ENCODE data around the gene LRRC4C. TPM values are rescaled to one million over a fixed set of nuclear protein-coding genes. Genes with fewer than 3 reads are reported as not detected.

Gene LRRC4C
- total and polyA plus RNA-seq, 2 experiments from 2014 or later: 0.35 to 1.1 TPM

DNA sequence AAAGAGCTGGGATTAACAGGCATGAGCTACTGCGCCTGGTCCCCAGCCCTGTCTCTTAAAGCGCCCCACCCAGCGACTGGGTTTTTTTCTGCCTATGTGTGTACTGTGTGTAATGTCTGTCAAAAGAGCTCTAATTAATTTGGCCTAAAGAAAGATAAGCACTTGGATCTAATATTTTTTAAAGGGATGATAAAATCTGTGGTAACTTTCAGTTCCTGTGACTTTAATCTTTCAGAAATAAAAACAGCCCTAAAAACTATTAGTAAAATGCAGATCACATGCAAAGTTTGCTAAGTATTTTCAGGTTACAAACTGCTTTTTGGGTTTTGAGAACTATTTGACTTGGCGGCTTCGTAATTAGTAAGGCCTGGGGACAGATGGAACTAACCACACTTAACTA is 1358.7 kb downstream of the LRRC4C start:
- Histone ChIP-seq H3F3A (replicated peaks; ENCODE audit: low read depth) (no peaks in the 10 kb centered on the region), H3K4me2 (no peak overlapping the region), H3K36me3 (ENCODE audit: insufficient read depth) (no peaks in the 10 kb centered on the region), H2AFZ (no peak overlapping the region; the same call in 1 of the 2 replicates), H3K79me2 (replicated peaks; ENCODE audit: insufficient read depth) (no peaks in the 10 kb centered on the region), H3K27ac (ENCODE audit: low read depth) (no peak overlapping the region), H3K27me3 (ENCODE audit: insufficient read depth) (no peaks in the 10 kb centered on the region), H3K4me1 (ENCODE audit: insufficient read depth) (peaks cover 6% of the 10 kb centered on the region; the same call in 1 of the 2 replicates), H3K9me2 (ENCODE audit: insufficient read depth) (no peaks in the 10 kb centered on the region; the same call in 1 of the 2 replicates), H4K20me1 (replicated peaks; ENCODE audit: insufficient read depth) (no peaks in the 10 kb centered on the region), H3K4me3 (no peak overlapping the region)
- H3K4me3 Mint-ChIP-seq: no peak overlapping the region
- DNase-seq (ENCODE audit: low spot score): no peak
- peaks cover 12% of the 10 kb centered on the region; the same call in 2 of the 3 replicates for H3K36me3 Mint-ChIP-seq (ENCODE audit: low read depth)
- H3K27ac Mint-ChIP-seq: no peak overlapping the region
- ATAC-seq: no peak
- TF ChIP-seq, protein P1, sequence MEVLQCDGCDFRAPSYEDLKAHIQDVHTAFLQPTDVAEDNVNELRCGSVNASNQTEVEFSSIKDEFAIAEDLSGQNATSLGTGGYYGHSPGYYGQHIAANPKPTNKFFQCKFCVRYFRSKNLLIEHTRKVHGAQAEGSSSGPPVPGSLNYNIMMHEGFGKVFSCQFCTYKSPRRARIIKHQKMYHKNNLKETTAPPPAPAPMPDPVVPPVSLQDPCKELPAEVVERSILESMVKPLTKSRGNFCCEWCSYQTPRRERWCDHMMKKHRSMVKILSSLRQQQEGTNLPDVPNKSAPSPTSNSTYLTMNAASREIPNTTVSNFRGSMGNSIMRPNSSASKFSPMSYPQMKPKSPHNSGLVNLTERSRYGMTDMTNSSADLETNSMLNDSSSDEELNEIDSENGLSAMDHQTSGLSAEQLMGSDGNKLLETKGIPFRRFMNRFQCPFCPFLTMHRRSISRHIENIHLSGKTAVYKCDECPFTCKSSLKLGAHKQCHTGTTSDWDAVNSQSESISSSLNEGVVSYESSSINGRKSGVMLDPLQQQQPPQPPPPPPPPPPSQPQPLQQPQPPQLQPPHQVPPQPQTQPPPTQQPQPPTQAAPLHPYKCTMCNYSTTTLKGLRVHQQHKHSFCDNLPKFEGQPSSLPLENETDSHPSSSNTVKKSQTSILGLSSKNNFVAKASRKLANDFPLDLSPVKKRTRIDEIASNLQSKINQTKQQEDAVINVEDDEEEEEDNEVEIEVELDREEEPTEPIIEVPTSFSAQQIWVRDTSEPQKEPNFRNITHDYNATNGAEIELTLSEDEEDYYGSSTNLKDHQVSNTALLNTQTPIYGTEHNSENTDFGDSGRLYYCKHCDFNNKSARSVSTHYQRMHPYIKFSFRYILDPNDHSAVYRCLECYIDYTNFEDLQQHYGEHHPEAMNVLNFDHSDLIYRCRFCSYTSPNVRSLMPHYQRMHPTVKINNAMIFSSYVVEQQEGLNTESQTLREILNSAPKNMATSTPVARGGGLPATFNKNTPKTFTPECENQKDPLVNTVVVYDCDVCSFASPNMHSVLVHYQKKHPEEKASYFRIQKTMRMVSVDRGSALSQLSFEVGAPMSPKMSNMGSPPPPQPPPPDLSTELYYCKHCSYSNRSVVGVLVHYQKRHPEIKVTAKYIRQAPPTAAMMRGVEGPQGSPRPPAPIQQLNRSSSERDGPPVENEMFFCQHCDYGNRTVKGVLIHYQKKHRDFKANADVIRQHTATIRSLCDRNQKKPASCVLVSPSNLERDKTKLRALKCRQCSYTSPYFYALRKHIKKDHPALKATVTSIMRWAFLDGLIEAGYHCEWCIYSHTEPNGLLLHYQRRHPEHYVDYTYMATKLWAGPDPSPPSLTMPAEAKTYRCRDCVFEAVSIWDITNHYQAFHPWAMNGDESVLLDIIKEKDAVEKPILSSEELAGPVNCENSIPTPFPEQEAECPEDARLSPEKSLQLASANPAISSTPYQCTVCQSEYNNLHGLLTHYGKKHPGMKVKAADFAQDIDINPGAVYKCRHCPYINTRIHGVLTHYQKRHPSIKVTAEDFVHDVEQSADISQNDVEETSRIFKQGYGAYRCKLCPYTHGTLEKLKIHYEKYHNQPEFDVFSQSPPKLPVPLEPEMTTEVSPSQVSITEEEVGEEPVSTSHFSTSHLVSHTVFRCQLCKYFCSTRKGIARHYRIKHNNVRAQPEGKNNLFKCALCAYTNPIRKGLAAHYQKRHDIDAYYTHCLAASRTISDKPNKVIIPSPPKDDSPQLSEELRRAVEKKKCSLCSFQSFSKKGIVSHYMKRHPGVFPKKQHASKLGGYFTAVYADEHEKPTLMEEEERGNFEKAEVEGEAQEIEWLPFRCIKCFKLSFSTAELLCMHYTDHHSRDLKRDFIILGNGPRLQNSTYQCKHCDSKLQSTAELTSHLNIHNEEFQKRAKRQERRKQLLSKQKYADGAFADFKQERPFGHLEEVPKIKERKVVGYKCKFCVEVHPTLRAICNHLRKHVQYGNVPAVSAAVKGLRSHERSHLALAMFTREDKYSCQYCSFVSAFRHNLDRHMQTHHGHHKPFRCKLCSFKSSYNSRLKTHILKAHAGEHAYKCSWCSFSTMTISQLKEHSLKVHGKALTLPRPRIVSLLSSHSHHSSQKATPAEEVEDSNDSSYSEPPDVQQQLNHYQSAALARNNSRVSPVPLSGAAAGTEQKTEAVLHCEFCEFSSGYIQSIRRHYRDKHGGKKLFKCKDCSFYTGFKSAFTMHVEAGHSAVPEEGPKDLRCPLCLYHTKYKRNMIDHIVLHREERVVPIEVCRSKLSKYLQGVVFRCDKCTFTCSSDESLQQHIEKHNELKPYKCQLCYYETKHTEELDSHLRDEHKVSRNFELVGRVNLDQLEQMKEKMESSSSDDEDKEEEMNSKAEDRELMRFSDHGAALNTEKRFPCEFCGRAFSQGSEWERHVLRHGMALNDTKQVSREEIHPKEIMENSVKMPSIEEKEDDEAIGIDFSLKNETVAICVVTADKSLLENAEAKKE (CRISPR knock-in tag; IDR thresholded peaks at IDR 0.05): no peak
- TF ChIP-seq EZH2phosphoT487 (IDR thresholded peaks at IDR 0.05; ENCODE audit: unreplicated experiment): no peak
- no peak for TF ChIP-seq ETS1 (IDR thresholded peaks at IDR 0.05)
- TF ChIP-seq ZNF114 (CRISPR knock-in tag; IDR thresholded peaks at IDR 0.05): no peak
- TF ChIP-seq, protein P2, sequence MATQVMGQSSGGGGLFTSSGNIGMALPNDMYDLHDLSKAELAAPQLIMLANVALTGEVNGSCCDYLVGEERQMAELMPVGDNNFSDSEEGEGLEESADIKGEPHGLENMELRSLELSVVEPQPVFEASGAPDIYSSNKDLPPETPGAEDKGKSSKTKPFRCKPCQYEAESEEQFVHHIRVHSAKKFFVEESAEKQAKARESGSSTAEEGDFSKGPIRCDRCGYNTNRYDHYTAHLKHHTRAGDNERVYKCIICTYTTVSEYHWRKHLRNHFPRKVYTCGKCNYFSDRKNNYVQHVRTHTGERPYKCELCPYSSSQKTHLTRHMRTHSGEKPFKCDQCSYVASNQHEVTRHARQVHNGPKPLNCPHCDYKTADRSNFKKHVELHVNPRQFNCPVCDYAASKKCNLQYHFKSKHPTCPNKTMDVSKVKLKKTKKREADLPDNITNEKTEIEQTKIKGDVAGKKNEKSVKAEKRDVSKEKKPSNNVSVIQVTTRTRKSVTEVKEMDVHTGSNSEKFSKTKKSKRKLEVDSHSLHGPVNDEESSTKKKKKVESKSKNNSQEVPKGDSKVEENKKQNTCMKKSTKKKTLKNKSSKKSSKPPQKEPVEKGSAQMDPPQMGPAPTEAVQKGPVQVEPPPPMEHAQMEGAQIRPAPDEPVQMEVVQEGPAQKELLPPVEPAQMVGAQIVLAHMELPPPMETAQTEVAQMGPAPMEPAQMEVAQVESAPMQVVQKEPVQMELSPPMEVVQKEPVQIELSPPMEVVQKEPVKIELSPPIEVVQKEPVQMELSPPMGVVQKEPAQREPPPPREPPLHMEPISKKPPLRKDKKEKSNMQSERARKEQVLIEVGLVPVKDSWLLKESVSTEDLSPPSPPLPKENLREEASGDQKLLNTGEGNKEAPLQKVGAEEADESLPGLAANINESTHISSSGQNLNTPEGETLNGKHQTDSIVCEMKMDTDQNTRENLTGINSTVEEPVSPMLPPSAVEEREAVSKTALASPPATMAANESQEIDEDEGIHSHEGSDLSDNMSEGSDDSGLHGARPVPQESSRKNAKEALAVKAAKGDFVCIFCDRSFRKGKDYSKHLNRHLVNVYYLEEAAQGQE (IDR thresholded peaks at IDR 0.05; ENCODE audit: unreplicated experiment): no peak
- TF ChIP-seq CREB1 (CRISPR knock-in tag; IDR thresholded peaks at IDR 0.05; ENCODE audit: low read depth): no peak
- no peak for TF ChIP-seq EZH2 (IDR thresholded peaks at IDR 0.05; ENCODE audit: low read depth, unreplicated experiment)
- TF ChIP-seq STAT1 (IDR thresholded peaks at IDR 0.05; ENCODE audit: unreplicated experiment): no peak
- no peak for TF ChIP-seq NANOG (IDR thresholded peaks at IDR 0.05; ENCODE audit: borderline replicate concordance)
- TF ChIP-seq POLR2AphosphoS5 (IDR thresholded peaks at IDR 0.05; ENCODE audit: low read depth): no peak
- TF ChIP-seq CTCF (conservative IDR thresholded peaks at IDR 0.05; ENCODE audit: low read depth in 2 of 2): no peak
- no peak for TF ChIP-seq ZNF331 (CRISPR knock-in tag; IDR thresholded peaks at IDR 0.05; ENCODE audit: low read depth)
- no peak for TF ChIP-seq JUNB (IDR thresholded peaks at IDR 0.05; ENCODE audit: unreplicated experiment)
- peaks cover 6% of the 10 kb centered on the region for H3K4me1 Mint-ChIP-seq
- H3K9me3 Mint-ChIP-seq: peaks cover 16% of the 10 kb centered on the region; the same call in 2 of the 3 replicates
- H3K27me3 Mint-ChIP-seq (ENCODE audit: insufficient read depth, low read depth, poor library complexity): peaks cover 4% of the 10 kb centered on the region

Measured in GM23338 (cell line).